Activated naive CD4-positive, alpha-beta T cell treated with anti-CD3 and anti-CD28 coated beads, Interleukin-2, amount 50 U/mL, for 24 hours (primary cell): ENCODE data around the gene TNIP2.

ENCODE experiments used
- H3K27ac Mint-ChIP-seq: one replicate; pipeline ENCODE4 v1.8.0; 2021; ENCODE audit warnings: mild to moderate bottlenecking, mixed read lengths
- H3K27me3 Mint-ChIP-seq: one replicate; pipeline ENCODE4 v1.8.0; 2021; ENCODE audit warnings: mixed read lengths
- H3K36me3 Mint-ChIP-seq: one replicate; pipeline ENCODE4 v1.8.0; 2021; ENCODE audit warnings: mixed read lengths
- H3K4me1 Mint-ChIP-seq: one replicate; pipeline ENCODE4 v1.8.0; 2021; ENCODE audit warnings: mixed read lengths
- H3K4me3 Mint-ChIP-seq: one replicate; pipeline ENCODE4 v1.8.0; 2021; ENCODE audit warnings: mild to moderate bottlenecking, mixed read lengths
- H3K9me3 Mint-ChIP-seq: one replicate; pipeline ENCODE4 v1.8.0; 2021; ENCODE audit warnings: mixed read lengths

TNIP2 gene

DNA sequence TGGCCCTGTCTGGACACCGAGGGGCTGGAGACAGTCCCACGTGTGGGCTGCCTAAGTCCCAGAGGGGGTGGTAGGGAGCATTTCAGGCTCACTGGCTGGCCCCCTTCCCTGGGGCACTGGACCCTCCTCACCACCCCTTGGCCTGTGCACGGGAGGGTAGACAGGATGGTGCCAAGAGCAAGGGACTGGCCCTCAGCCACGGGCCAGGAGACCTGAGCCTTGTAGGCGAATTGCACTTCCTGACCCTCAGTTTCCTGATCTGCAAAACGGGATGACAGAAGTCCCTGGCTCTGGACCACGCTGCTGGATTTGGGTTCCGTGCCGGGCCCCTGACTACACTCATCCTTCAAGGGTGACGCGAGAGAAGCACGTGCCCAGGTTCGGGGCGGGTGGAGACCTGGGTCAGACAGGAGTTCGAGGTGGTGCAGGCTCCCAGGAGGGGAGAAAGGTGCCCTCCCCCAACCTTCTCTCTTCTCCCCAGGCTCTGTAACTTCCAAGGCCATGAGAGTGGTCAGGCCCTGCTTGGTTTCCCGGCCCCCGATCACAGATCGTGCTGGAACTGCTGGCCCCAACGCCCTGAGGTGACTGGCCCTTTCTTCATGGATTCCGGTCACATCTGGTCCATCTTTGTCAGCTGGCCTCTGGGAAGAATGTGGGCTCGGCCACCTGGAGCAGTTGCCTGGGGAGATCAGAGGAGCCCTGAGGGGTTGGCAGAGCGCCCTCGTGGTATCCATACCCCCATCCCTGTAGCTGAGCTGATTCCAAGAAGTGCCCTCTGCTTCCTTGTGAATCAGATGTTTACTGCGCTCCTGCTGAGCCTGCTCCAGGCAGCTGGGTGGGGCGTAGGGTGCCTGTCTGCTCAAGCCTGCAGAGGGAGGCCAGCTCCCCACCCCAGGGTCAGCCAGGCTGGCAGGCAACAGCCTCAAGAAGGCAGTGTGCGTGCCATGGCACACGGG lies 40.0 kb upstream of the TNIP2 start:
- Mint-ChIP-seq H3K27ac (no peak overlapping the region), H3K4me3 (no peak overlapping the region), H3K4me1 (peaks cover 55% of the 10 kb centered on the region), H3K36me3 (no peaks in the 10 kb centered on the region), H3K9me3 (no peaks in the 10 kb centered on the region), H3K27me3 (no peaks in the 10 kb centered on the region)

DNA sequence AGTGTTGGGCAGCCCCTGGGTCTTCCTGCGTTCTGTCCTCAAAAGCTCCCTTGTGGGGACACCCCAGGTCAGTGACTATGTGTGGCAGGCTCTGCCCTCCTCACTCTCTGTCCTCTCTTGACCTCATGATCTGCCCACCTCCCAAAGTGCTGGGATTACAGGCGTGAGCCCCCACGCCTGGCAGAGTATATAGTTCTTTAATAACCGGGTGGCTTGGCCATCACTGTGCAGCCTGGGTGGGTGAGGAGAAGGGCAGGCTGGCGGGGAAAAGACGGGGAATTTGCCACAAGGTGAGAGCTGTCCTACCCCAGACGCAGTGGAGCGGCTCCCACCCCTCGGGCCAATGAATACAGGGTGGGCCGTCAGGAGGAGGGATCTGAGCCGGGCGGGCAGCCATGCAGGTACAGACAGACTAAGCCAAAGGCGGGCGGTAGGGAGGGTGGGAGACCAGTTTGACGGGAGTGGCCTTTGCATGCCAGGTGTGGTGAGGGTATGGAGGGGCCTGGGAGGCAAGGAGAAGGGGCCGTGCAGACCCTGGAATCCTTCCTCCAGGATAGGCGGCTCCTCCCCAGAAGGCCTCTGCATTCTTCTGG lies 39.3 kb upstream of the TNIP2 start:
- peak overlapping the region; percentile 15 for H3K4me3 Mint-ChIP-seq
- peaks cover 55% of the 10 kb centered on the region for H3K4me1 Mint-ChIP-seq
- peak overlapping the region; percentile 51 for H3K27ac Mint-ChIP-seq

DNA sequence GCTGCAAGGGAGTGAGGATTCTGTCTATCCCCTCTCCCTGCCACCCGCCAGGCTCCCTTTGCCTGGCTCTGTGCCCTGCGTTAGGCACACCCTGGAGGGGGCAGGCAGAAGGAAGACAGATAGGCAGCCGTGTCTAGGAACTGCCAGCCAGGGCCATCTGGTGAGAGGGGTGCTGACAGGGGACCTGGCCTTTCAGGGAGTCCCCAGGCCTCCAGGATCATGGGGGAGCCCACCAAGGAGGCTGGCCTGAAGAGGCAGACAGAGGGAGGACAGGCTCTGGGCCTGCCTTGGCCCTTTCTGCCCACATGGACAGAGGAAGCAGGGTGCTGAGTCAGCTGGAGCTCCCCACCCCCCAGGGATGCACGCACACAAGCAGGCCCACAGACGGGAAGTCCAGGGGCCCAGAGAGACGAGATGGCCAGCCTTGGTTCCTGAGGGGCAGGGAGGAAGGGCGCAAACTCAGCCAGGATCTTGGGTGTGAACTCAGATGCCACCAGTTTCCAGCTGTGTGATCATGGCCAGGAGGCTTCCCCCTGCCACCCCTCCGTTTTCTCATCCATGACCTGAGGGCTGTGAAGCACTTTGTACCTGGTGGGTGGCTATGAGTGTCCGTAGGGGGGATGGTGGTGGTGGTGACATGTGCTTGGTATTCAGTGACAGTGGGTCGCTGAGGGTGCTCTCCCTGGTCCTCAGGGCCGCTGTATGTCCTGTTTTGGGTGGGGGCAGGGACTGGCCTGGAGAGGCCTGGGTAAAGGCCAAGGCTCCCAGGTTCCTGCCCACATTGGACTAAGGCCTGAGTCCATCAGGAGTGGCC lies 38.6 kb upstream of the TNIP2 start:
- H3K27ac Mint-ChIP-seq = peak overlapping the region; percentile 41
- no peaks in the 10 kb centered on the region for H3K27me3 Mint-ChIP-seq
- H3K9me3 Mint-ChIP-seq = no peaks in the 10 kb centered on the region
- H3K4me1 Mint-ChIP-seq = peaks cover 51% of the 10 kb centered on the region
- peak overlapping the region; percentile 92 for H3K4me3 Mint-ChIP-seq
- H3K36me3 Mint-ChIP-seq = no peaks in the 10 kb centered on the region

More for the DNA sequence above, 39.3 kb upstream of the TNIP2 start:
- Mint-ChIP-seq H3K36me3 (no peaks in the 10 kb centered on the region), H3K27me3 (no peaks in the 10 kb centered on the region), H3K9me3 (no peaks in the 10 kb centered on the region)

DNA sequence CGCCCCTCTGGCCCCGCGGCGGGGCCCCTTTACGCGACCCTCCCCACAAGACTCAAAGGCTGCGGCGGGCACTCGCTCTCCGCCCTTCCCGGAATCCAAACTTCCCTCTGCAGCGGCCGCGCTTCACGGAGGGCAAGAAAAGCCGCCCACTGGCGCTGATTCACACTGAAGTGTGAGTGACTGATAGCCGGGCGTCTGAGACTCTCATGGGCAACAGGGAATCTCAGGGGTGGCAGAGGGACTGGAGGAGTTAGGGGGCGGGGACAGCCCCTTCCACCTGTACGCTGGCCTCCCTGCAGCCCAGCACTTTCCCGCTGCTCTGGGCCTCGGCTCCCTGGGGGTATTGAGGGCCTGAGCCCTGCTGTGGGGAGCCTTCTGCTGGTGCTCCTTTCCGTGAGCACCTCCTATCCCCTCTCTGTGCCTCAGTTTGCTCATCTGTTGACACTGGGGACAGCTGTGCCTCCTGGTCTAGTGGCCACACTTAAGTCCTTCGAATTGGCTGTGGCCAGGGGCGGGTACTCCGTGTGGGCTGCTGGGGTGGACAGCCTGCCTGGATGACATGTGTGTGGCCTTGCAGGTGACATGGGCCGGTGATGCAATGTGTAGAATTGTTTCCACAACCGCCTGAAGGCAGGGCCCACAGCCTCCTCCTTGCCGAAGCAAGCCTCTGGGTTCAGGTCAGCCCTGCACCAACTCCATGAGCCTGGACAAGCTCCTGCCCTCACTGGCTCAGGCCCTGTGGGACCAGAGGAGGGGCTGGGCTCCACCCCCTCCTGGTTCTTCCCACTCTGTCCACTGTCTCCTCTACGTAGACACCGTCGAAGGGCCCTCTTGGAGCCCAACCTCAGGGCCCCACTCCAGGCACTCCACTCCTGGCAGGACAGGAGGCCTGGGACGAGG lies 37.7 kb upstream of the TNIP2 start:
- peak overlapping the region; percentile 92 for H3K4me3 Mint-ChIP-seq
- H3K4me1 Mint-ChIP-seq = peaks cover 55% of the 10 kb centered on the region
- H3K9me3 Mint-ChIP-seq = no peaks in the 10 kb centered on the region
- no peaks in the 10 kb centered on the region for H3K27me3 Mint-ChIP-seq
- peak overlapping the region; percentile 97 for H3K27ac Mint-ChIP-seq
- H3K36me3 Mint-ChIP-seq = no peaks in the 10 kb centered on the region

DNA sequence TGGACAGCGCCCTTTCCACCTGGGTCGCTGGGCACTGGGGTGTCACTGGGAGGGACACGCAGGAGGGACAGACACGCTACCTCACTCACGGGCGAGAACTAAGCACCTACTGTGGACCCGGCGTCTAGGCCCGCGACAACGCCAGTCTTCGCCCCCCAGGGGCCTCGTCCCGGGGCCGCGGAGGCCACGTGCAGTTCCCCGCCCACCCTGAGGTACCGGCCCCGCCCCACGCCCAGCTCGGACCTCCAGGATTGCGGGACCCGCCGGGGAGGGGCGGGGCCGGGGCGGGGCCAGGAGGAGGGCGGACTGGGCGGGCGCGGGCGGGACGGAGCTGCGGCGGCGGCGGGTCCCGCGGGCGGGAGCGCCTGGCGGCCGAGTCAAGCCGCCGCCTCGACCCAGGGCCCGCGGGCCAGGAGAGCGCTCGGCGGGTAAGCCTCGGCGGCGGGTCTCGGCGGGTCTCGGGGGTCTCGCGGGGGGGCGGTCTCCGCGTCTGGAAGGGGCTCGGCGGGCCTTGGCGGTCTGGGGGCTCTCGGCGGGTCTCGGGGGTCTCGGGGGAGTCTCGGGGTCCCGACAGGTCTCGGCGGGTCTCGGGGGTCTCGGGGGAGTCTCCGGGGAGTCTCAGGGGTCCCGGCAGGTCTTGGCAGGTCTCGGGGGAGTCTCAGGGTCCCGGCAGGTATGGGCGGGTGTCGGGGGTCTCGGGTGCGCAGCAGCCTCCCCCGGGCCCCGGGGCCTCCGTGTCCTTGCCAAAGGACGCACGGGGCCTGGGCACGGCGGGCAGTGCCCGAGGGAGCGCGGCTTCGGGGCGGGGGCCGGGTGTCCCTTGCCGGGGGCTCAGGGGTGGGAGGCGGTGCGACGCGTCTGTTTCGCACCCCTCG lies 36.8 kb upstream of the TNIP2 start, which contains the start of gene SH3BP2:
Gene SH3BP2, plus strand, starts transcription at position 375 of the 875 bp plus-strand sequence. CDS start 27,533 bp downstream, outside the sequence.
- H3K27ac Mint-ChIP-seq = peak within 1 kb of the TSS; percentile 97
- peaks cover 51% of the 10 kb centered on the region for H3K4me1 Mint-ChIP-seq
- H3K36me3 Mint-ChIP-seq = no peaks in the 10 kb centered on the region
- no peaks in the 10 kb centered on the region for H3K9me3 Mint-ChIP-seq
- no peaks in the 10 kb centered on the region for H3K27me3 Mint-ChIP-seq
- peak within 1 kb of the TSS; percentile 92 for H3K4me3 Mint-ChIP-seq

DNA sequence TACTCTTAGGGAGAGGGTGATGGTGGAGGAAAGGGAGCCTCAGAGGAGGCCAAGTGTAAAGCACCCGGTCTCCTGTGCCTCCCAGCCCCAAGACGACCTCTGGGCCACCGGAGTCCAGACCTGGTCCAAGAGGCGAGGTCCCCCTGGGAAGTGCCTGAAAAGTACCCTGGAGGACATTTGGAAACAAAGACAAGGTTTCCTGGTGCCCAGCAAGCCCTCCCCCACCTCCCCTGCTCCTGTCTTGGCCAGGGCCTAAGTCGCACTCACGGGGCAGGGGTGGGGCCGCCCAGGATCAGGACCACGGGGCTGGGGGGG lies 36.2 kb upstream of the TNIP2 start:
- no peaks in the 10 kb centered on the region for H3K9me3 Mint-ChIP-seq
- H3K27me3 Mint-ChIP-seq = no peaks in the 10 kb centered on the region
- H3K4me3 Mint-ChIP-seq = peak overlapping the region; percentile 36
- no peak overlapping the region for H3K27ac Mint-ChIP-seq
- H3K4me1 Mint-ChIP-seq = peaks cover 51% of the 10 kb centered on the region
- no peaks in the 10 kb centered on the region for H3K36me3 Mint-ChIP-seq

DNA sequence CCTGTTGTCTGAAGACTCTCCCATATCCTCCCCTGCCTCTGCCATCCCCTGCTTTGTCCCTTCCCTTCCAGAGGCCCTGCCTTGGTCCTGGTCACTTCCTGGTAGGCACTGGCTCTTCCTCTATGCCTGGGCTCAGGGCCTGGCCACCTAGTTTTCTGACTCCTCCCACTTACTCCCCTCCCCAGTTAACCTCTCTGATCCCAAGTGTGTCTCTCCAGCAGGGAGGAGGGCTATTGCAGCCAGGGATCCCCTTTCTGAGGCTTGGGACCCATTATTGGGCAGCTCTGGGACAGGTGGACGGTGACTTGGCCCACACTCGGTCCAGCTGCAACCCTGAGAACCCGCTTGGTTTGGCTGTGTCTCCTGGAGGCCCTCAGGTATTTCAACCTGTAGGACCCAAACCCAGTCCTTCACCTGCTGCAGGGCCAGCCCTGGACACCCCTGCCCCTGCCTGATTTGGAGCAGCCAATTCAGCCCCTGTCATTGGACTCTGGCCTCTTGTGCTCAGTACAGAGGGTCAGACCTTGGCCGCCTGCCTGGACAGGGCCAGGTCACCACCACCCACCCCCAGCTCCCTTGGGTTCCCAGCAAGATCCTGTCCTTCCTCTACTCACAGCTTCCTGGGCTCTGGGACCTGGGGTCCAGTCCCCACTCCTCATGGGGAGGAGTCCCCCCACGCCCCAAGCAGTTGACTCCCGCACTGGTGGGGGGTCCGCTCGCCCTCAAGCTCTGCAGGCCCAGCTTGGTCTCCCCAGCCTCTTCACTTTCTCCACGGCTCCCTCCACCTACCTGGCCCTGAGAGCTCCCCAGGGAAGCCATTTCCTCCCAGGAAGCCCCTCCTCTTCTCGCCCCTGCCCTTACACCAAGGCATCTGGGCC lies 35.6 kb upstream of the TNIP2 start:
- H3K4me3 Mint-ChIP-seq = peak overlapping the region; percentile 36
- no peaks in the 10 kb centered on the region for H3K9me3 Mint-ChIP-seq
- peak overlapping the region; percentile 51 for H3K27ac Mint-ChIP-seq
- H3K27me3 Mint-ChIP-seq = no peaks in the 10 kb centered on the region
- peaks cover 57% of the 10 kb centered on the region for H3K4me1 Mint-ChIP-seq
- no peaks in the 10 kb centered on the region for H3K36me3 Mint-ChIP-seq

DNA sequence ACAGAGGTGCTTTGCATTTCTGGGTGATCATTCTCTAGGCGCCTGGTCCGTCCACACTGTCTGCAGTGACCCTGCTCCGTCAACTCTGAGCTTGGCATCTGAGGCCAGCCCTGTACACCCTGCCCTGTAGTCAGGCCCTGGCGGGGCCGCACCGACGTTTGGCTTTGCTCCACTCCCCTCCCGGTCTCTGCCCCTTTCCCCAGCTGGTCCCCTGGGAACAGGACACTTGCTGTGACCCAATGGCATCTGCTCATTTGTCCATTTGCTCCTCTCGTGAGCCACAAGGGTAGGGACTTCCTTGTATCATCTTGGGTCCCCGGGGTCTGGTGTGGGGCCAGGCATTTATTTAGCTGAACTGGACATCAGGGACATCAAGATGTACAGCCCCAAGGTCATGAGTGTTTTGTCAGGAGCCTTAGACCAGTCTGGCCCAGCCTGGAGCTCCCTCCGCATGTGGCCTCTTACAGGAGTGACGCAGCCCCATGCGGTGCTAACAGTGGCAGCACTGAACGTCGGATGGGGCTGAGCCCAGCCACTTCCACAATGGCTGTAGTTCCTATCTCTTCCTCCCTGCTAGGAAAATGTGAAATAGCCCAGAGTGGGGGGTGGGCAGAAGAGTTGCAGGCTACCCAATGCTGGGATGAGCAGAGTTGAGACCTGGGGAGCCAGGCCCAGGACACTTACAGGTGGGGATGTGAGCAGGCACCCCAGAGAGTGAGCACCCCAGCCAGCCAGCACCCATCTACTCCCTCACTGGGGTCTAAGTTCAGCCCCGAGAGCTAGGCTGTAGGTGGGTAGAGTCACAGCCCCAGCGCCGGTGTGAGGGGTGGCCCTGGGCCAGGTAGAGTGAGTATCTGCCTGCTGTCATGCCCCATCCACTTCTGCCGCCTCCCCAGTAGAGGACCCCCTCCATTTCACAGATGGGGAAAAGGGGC lies 34.7 kb upstream of the TNIP2 start:
- no peaks in the 10 kb centered on the region for H3K9me3 Mint-ChIP-seq
- H3K27me3 Mint-ChIP-seq = no peaks in the 10 kb centered on the region
- H3K27ac Mint-ChIP-seq = peak overlapping the region; percentile 24
- H3K36me3 Mint-ChIP-seq = no peaks in the 10 kb centered on the region
- no peak overlapping the region for H3K4me3 Mint-ChIP-seq
- peaks cover 60% of the 10 kb centered on the region for H3K4me1 Mint-ChIP-seq

DNA sequence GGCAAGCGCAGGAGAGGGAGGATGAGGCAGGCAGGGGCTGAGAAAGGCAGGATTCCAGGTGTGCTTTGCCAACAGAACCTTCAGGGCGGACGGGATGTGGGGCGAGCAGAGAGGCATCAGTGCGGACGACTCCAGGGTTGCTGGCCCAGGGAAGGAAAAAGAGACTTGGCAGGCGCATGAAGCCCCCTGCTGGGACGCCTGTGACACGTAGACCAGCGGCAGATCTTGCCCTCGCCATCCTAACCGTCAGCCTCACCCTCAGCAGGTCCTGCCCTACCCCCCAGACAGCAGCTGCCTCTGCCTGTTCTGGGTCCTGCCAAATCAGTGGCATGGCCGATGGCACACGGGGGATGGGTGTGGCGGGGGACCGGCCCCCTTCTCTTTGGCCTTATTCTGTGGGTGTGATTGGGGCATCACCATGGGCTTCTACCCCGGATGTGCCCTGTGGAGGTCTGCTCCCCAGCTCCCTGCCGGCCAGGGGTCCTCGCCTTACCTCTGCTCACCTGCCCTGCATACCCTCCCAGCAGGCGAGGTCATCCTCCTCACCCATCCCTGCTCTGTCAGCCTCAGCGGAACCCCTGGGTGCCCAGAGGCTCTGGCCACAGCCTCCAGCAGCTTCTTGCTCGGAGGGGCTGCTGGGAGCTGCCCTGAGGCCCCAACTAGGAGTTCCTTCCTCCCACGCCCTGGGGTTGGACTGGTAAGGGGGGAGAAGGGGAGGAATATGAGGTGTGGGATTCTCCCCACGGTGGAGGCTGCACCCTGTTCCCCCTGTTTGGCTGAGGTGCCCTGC lies 33.9 kb upstream of the TNIP2 start:
- Mint-ChIP-seq H3K27ac (no peak overlapping the region), H3K27me3 (no peaks in the 10 kb centered on the region), H3K4me3 (no peak overlapping the region), H3K36me3 (no peaks in the 10 kb centered on the region), H3K4me1 (peaks cover 59% of the 10 kb centered on the region), H3K9me3 (no peaks in the 10 kb centered on the region)

DNA sequence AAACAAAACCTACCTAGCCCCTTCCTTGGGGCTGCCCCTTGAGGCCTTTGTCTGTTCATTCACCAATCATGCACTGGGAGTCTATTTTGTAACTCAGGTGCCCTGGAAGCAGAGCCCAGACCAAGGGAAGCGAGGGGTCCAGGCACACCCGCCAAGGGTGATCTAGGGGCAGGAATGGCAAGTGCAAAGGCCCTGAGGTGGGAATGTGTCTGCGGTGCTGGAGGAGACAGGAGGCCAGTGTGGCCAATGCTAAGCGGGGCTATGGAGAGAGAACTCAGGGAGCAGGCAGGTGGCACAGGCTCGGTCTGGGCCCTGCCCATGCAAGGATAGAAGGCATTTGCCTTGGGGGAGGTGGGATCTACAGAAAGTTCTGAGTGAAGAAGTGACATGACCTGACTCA lies 33.2 kb upstream of the TNIP2 start:
- no peak overlapping the region for H3K4me3 Mint-ChIP-seq
- H3K27me3 Mint-ChIP-seq = no peaks in the 10 kb centered on the region
- H3K36me3 Mint-ChIP-seq = no peaks in the 10 kb centered on the region
- no peaks in the 10 kb centered on the region for H3K9me3 Mint-ChIP-seq
- H3K4me1 Mint-ChIP-seq = peaks cover 52% of the 10 kb centered on the region
- peak overlapping the region; percentile 89 for H3K27ac Mint-ChIP-seq

DNA sequence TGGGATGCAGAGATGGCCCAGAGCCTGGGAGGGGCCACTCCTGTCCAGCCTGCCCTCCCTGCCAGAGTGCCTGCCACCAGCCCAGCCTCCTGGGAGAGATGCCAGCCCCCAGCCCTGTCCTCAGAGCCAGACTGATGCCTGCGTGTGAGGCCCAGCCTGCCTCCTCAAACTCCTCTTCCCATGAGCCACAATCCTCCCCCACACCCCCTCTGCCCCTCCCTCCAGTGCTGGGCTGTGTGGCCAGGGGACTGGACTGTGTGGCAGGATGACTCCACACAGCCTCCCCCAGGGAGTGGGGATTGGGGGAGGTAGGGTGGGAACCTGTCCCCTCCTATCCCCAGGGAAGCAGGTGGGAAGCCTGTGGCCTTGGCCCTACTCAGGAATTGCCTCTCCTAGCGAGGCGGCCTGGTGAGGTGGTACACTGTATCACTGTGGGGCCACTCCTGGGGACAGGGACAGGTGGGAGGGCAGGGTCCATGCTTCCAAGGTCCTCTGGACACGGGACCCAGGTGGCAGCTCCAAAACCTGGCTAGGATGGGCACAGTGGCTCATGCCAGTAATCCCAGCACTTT lies 32.5 kb upstream of the TNIP2 start:
- Mint-ChIP-seq H3K36me3 (no peaks in the 10 kb centered on the region), H3K9me3 (no peaks in the 10 kb centered on the region), H3K4me1 (peaks cover 51% of the 10 kb centered on the region), H3K27ac (no peak overlapping the region), H3K4me3 (no peak overlapping the region), H3K27me3 (no peaks in the 10 kb centered on the region)

DNA sequence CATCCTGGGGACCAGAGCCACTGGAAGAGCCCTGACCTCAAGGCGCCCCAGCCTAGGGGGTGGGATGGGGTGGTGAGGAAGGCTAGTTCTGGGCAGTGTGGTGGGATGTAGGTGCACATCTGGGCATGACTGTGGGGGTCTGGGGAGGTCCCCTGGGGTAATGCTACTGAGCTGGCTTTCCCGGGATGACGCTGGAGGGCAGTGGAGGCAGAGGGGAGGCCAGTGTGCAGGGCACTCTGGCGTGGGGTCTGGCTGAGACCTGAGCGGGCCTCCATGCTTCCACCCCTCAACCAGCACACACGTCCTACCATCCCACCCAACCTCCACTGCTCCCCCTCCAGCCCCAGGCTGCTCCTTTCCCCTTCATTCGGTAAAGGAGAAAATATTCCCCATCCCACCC lies 32.0 kb upstream of the TNIP2 start:
- H3K9me3 Mint-ChIP-seq = no peaks in the 10 kb centered on the region
- H3K4me1 Mint-ChIP-seq = peaks cover 50% of the 10 kb centered on the region
- H3K36me3 Mint-ChIP-seq = no peaks in the 10 kb centered on the region
- no peak overlapping the region for H3K4me3 Mint-ChIP-seq
- no peaks in the 10 kb centered on the region for H3K27me3 Mint-ChIP-seq
- H3K27ac Mint-ChIP-seq = peak overlapping the region; percentile 65
